Smooth muscle cell (in vitro differentiated cells): ENCODE results near the gene TRPC3. TPM values are rescaled to one million over a fixed set of nuclear protein-coding genes. Genes with fewer than 3 reads are reported as not detected.
A peak's percentile ranks its signal among the peaks of the same experiment; 100 is the strongest.

Experiments used
- DNase-seq: peaks from one replicate; lab custom pipeline; 2025; ENCODE audit not compliant: unreplicated experiment; lab: John Stamatoyannopoulos, UW
- H2AFZ ChIP-seq: fragments of 200-600 bp; sonication (generic); 2 replicates; pipeline ENCODE4 v1.6.0; 2016; ENCODE audit warnings: antibody characterized with exemption, low read depth, mild to moderate bottlenecking
- H3F3A ChIP-seq: fragments of 200-600 bp; sonication (generic); 2 replicates; pipeline ENCODE4 v1.6.0; 2017; ENCODE audit warnings: antibody characterized with exemption, low read depth
- H3K27ac ChIP-seq: fragments of 200-600 bp; sonication (generic); 2 replicates; pipeline ENCODE4 v1.5.1; 2016; ENCODE audit warnings: low read depth, mild to moderate bottlenecking
- H3K27me3 ChIP-seq: fragments of 200-600 bp; sonication (generic); 2 replicates; pipeline ENCODE4 v1.6.1; 2016; ENCODE audit warnings: low read depth, mild to moderate bottlenecking
- H3K36me3 ChIP-seq: fragments of 200-600 bp; sonication (generic); 2 replicates; pipeline ENCODE4 v1.5.1; 2016; ENCODE audit warnings: low read depth
- H3K4me1 ChIP-seq: fragments of 200-600 bp; sonication (generic); 2 replicates; pipeline ENCODE4 v1.5.1; 2016; ENCODE audit warnings: low read depth
- H3K4me2 ChIP-seq: fragments of 200-600 bp; sonication (generic); 2 replicates; pipeline ENCODE4 v1.6.0; 2016; ENCODE audit warnings: mild to moderate bottlenecking
- H3K4me3 ChIP-seq: fragments of 200-600 bp; sonication (generic); 2 replicates; pipeline ENCODE4 v1.5.1; 2016; ENCODE audit warnings: mild to moderate bottlenecking
- H3K79me2 ChIP-seq: fragments of 200-600 bp; sonication (generic); 2 replicates; pipeline ENCODE4 v1.6.0; 2016; ENCODE audit warnings: low read depth, mild to moderate bottlenecking
- H3K9ac ChIP-seq: fragments of 200-600 bp; sonication (generic); 2 replicates; pipeline ENCODE4 v1.6.0; 2016; ENCODE audit warnings: low read depth
- H3K9me3 ChIP-seq: fragments of 200-600 bp; sonication (generic); replicated peaks from 2 replicates; pipeline ENCODE4 v1.5.1; 2016; ENCODE audit warnings: low read depth
- H4K20me1 ChIP-seq: fragments of 200-600 bp; sonication (generic); 2 replicates; pipeline ENCODE4 v1.6.0; 2016; ENCODE audit warnings: low read depth
- WGBS: methylation state at CpG from one replicate; pipeline ENCODE4 v1.1.7; 2016; ENCODE audit warnings: low lambda C conversion rate; 5-methylcytosine and 5-hydroxymethylcytosine counted together
- polyA plus RNA-seq: library from polyadenylated mRNA; unstranded; fragments of >200 nt; fragmentation: Nextera tagmentation; extraction: Ambion mirVana; gene quantifications from 2 replicates; pipeline ENCODE4 v1.2.1, GENCODE V29; 2016
- total RNA-seq: library from RNA; depleted of rRNA; stranded (reverse); fragments of >200 nt; gene quantifications from 2 replicates; pipeline ENCODE4 v1.2.3, GENCODE V29; 2014
- TF ChIP-seq, protein P1 (sequence below): fragments of 200-600 bp; sonication (generic); IDR thresholded peaks from 2 replicates; pipeline ENCODE4 v1.5.1; 2017; ENCODE audit warnings: borderline replicate concordance, mild to moderate bottlenecking, antibody characterized with exemption; ENCODE audit not compliant: insufficient read depth, poor library complexity, severe bottlenecking

TRPC3 gene
- total and polyA plus RNA-seq, 2 experiments from 2014 or later = 0.17 to 0.36 TPM

DNA sequence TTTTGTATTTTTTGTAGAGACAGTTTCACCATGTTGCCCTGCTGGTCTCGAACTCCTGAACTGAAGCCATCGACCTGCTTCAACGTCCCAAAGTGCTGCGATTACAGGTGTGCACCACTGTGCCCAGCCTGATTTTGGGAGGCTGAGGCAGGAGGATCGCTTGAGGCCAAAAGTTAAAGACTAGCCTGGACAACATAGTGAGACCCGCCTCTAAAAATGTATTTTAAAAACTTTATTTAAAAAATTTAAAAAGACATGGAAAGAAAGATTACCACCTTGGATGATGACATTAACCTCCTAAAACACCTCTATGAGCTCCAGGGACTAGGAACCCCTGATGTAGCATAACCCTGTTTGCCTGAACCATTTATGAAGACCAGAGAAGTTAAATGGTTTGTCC, 75.8 kb downstream of the TRPC3 start:
- WGBS = 96% methylated on average over 6 of the region's 6 CpGs
- H3K4me2 ChIP-seq = no peak overlapping the region
- H3K4me3 ChIP-seq = no peak overlapping the region
- H3K9me3 ChIP-seq = no peaks in the 10 kb centered on the region
- H4K20me1 ChIP-seq = no peaks in the 10 kb centered on the region
- TF ChIP-seq, protein P1, sequence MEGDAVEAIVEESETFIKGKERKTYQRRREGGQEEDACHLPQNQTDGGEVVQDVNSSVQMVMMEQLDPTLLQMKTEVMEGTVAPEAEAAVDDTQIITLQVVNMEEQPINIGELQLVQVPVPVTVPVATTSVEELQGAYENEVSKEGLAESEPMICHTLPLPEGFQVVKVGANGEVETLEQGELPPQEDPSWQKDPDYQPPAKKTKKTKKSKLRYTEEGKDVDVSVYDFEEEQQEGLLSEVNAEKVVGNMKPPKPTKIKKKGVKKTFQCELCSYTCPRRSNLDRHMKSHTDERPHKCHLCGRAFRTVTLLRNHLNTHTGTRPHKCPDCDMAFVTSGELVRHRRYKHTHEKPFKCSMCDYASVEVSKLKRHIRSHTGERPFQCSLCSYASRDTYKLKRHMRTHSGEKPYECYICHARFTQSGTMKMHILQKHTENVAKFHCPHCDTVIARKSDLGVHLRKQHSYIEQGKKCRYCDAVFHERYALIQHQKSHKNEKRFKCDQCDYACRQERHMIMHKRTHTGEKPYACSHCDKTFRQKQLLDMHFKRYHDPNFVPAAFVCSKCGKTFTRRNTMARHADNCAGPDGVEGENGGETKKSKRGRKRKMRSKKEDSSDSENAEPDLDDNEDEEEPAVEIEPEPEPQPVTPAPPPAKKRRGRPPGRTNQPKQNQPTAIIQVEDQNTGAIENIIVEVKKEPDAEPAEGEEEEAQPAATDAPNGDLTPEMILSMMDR = no peak
- H3F3A ChIP-seq = no peaks in the 10 kb centered on the region
- H3K27ac ChIP-seq = no peak overlapping the region
- H3K79me2 ChIP-seq = no peaks in the 10 kb centered on the region
- no peak overlapping the region for H3K9ac ChIP-seq
- peaks cover 4% of the 10 kb centered on the region for H3K4me1 ChIP-seq
- H3K36me3 ChIP-seq = no peaks in the 10 kb centered on the region
- no peak for DNase-seq
- H3K27me3 ChIP-seq = peaks cover 15% of the 10 kb centered on the region
- no peak overlapping the region for H2AFZ ChIP-seq

DNA sequence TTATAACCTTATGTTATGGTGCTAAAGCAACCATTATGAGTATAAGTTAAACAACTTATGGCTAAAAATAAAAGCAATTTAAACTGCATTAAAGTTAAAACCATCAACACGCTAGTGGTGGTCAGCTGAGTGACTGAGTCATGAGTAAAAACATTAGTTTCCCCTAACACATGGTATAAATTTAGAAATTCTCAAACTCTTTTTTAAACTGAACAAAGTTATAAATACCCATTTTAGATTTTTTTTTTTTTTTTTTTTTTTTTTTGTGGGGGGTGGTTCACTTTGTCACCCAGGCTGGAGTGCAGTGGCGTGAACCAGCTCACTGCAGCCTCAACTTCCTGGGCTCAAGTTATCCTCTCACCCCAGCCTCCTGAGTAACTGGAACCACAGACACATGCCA, 76.2 kb downstream of the TRPC3 start:
- H3K36me3 ChIP-seq = no peaks in the 10 kb centered on the region
- no peak overlapping the region for H2AFZ ChIP-seq
- no peak overlapping the region for H3K27ac ChIP-seq
- H3K4me3 ChIP-seq = no peak overlapping the region
- no peak for DNase-seq
- no peak overlapping the region for H3K9ac ChIP-seq
- TF ChIP-seq, protein P1 = no peak
- H3K4me2 ChIP-seq = no peak overlapping the region
- WGBS = 90% methylated on average over 2 of the region's 2 CpGs
- no peaks in the 10 kb centered on the region for H3F3A ChIP-seq
- H3K9me3 ChIP-seq = no peaks in the 10 kb centered on the region
- peaks cover 4% of the 10 kb centered on the region for H3K4me1 ChIP-seq
- no peaks in the 10 kb centered on the region for H3K79me2 ChIP-seq
- H4K20me1 ChIP-seq = no peaks in the 10 kb centered on the region
- peaks cover 11% of the 10 kb centered on the region for H3K27me3 ChIP-seq

DNA sequence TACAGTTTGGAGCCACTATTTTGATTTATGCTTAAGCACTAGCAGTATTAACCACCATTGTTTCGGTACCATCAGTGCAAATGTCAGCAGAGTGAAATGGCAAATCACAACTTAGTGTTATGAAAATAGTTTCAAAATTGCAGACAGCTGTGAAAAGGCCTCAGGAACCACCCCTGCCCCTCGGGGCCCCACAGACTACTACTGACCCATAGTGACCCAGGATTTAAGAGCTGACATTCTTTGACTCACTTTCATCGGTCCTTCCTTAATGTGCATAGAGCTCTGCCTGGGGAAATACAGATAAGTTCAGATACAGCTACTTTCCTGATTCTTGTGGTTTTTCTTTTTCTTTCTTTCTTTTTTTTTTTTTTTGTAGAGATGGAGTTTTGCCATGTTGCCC, 78.3 kb downstream of the TRPC3 start:
- no peaks in the 10 kb centered on the region for H3K9me3 ChIP-seq
- no peaks in the 10 kb centered on the region for H3K27me3 ChIP-seq
- TF ChIP-seq, protein P1 = no peak
- no peaks in the 10 kb centered on the region for H4K20me1 ChIP-seq
- peaks cover 10% of the 10 kb centered on the region for H3K79me2 ChIP-seq
- no peak overlapping the region for H3K27ac ChIP-seq
- no peak overlapping the region for H3K4me2 ChIP-seq
- peak overlapping the region; percentile 50 for H2AFZ ChIP-seq
- no peaks in the 10 kb centered on the region for H3F3A ChIP-seq
- no peaks in the 10 kb centered on the region for H3K36me3 ChIP-seq
- no peak for DNase-seq
- H3K9ac ChIP-seq = no peak overlapping the region
- H3K4me1 ChIP-seq = peaks cover 4% of the 10 kb centered on the region
- no peak overlapping the region for H3K4me3 ChIP-seq
- WGBS = 46% methylated on average over 3 of the region's 3 CpGs

DNA sequence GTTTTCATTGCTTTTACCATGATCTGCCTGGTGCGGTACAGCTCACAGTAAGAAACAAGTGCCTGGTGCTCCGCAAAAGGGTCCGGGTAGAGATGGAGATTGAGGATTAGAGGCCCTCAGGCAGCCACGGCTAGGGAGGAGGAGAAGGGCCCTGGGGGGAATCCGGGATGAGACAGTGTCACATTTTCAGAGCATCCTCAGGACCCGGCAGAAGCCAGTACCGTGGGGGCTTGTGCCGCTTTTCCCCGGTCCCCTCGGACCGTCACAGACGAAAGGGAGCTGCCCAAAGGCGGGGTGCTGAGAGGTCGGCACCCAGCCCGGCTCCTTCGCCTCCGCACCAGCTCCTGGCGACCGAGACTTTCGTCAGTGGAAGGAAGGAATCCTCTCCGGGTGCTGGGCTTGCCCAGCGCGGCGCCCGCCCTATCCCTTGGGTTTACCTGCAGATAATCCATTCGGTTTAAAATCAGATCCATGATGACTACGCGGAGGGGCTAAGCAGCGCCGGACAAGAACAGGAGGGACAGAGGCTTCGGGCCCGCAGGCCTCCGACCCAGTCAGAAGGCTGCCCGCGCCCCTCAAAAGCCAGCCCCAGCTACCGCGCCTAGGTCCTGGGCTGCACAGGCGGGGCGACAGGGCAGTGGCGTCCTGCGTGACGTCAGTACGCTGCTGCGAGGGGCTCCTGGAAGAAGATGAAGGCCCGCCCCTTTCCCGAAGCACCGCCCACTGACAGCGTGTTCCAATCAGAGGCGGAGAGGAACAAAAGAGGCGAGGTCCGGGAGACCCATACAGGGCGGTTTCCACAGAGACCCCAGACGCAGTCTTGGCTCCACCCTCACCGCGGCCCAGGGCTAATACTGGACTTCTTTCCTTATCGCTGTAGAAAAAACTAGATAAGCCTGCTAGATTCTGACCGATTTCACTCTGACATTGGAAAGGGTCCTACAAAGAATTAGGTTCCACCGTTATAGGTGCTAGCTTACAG, 81.7 kb downstream of the TRPC3 start, which contains the start of gene BBS7:
Gene BBS7 (minus strand): TSS at position 634 of the 982 bp plus-strand sequence. CDS start 161 bp downstream, at position 473.
- Histone ChIP-seq H3K36me3 (peaks cover 16% of the 10 kb centered on the region), H4K20me1 (no peaks in the 10 kb centered on the region), H3K9me3 (no peaks in the 10 kb centered on the region), H2AFZ (peak within 1 kb of the TSS; percentile 99), H3K9ac (peak within 1 kb of the TSS; percentile 50), H3K27me3 (no peaks in the 10 kb centered on the region), H3K4me3 (peak within 1 kb of the TSS; percentile 96), H3K27ac (peak within 1 kb of the TSS; percentile 66), H3K4me2 (peak within 1 kb of the TSS; percentile 83), H3F3A (no peaks in the 10 kb centered on the region), H3K79me2 (peaks cover 10% of the 10 kb centered on the region), H3K4me1 (no peaks in the 10 kb centered on the region)
- peak; percentile 73 for DNase-seq
- WGBS = under 1% methylated on average over 58 of the region's 58 CpGs
- TF ChIP-seq, protein P1 = no peak
